Activated gamma-delta T cell (primary cell): Measurements from ENCODE around the gene OSTN.
"Not testable (repeated sequence)": the region's sequence is repeated elsewhere in the genome, so short reads cannot be mapped to it uniquely, and the experiment has no call there.

Experiments used
- DNase-seq: peaks from one replicate; lab custom pipeline; 2025; lab: John Stamatoyannopoulos, UW
- total RNA-seq, 2 donors: gene quantifications; one replicate each; lab custom pipeline; 2026; lab: John Stamatoyannopoulos, UW

OSTN gene, protein sequence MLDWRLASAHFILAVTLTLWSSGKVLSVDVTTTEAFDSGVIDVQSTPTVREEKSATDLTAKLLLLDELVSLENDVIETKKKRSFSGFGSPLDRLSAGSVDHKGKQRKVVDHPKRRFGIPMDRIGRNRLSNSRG
- total RNA-seq: 0 to 0.09 reads per million in 2 donors

DNA sequence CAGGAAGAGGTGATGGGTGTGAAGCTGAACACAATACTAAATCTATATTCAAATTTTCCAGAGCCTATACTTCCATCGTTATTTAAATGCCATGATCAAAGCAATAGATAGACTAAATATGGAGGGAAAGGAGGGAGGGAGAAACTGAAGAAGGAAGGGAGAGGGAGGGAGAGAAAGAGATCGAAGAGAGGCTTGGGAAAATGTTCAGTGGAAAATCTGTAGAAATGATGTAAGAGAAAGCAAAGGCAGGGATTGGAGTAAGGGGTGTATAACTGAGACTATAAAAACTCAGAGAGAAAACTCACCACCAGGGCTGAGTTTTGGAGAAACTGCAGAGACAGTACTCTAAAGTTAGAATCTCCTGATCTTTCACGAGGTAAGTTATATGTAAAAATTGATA, at the start of gene OSTN:
Gene OSTN (plus strand): TSS at position 310 of the 400 bp plus-strand sequence. CDS start 13,292 bp downstream, outside the sequence.
- DNase-seq: no peak

DNA sequence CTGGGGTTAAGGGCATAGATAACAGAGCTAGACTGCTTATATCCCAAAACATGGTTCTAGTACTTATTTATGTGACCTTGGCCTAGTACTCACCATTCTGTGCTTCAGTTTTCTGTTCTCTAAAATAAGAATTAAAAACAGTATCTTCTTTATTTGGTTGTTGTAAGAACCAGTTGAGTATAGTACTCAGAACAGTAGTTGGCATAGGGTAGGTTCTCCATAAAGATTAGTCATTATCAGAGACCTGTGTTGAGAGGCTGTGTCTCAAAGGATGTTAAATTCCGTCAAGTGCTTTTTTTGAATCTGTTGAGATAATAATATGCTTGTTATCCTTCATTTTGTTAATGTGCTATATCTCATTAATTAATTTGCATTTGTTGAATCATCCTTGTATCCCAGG, 47.4 kb upstream of the OSTN start:
- DNase-seq: no peak

DNA sequence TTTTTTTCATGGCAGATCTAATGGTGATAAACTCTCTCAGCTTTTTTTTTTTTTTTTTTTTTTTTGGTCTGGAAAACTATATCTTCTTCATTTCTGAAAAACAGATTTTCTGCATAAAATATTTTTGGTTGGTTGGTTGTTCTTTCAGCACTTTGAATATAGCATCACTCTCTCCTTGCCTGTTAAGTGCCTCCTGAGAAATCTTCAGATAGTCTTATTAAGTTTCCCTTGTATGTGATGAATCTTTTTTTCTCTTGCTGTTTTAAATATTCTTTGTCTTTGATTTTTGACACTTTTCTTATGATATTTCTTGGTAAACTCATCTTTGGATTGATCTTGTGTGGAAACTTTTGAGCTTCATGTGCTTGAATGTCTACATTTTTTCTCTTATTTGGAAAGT, 44.2 kb upstream of the OSTN start:
- no peak for DNase-seq

DNA sequence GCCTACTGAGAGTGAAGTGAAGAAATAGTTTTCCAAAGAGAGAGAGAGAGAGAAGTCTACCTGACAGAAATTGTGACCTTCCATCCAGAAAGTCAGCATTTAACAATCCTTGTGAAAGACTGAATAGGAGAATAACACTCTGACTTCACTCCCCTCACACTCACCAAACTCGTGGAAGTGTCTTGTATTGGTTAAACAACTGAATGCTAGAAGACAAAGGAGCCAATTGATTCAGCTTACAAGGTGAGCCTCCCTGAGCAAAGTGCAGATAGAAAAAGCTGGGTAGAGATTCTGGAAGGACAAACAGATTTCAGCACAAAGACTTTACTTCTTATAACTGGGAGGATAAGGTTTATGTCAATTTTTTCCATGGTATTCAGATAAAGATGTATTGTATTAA, 40.8 kb upstream of the OSTN start:
- DNase-seq: no peak

DNA sequence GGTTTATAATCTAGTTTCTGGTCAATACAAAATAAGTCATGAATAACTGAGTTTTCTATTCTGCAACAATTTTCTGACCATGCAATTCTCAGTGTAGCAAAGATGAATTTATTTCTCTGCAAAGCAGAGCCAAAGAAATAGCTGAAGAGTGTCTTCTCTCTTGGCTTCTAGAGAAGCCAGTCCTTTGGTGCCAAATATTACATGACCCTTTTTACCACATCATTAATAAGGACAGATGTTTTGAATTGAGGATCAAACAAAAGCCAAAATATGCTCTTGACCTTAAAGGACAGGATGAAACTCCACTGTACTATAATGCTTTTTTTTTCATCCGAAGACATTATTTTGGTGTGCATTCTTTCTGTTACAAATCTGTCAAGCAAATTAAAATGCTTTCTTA, 40.2 kb upstream of the OSTN start:
- DNase-seq: no peak

DNA sequence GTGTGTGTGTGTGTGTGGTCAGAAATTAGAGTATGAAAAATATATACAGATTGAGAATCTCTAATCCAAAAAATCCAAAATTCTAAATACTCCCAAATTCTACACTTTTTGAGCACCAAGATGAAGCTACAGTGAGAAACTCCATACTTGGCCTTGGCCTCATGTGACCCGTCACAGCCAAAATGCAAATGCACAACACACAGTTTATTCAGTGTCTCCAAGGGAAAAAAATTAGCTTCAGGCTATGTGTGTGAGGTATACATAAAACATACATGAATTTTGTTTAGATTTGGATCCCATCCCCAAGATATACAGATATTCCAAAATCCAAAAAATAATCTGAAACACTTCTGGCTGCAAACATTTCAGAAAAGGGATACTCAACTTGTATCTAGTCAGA, 33.2 kb upstream of the OSTN start:
- DNase-seq: no peak

DNA sequence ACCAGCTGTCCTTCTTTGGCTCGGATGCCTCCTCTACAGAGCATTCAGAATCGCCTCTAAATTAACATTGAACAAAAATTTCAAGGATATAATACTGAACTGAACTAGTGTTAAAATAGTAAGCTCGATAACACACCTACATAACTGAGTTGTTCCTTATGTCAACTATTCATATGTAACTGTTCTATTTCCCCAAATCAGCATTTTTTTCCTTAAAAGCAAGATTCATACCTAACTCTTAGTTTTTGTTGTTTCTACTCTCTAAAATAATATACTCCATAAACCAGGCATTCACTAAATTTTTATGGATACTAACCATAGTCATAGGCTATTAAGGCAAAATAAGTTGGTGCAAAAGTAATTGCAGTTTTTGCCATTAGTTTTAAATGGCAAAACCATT, 32.7 kb upstream of the OSTN start:
- DNase-seq: no peak

DNA sequence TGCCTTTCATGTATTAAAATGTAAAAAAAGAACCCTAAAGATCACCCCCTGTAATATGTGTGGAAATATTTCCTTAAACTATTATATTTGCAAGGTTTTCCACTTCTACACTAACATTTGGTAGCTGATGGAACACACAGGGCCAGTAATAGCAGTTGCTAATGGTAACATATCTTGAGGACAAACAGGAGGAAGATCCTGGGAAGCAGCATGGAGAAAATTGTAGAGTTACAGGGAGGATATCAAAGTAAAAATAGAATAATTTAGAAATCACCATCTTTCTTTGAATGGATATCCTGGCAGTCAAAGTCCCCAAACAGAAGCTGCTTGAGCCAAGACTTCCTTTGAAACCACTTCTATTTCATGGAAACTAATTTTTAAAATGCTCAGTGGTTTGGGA, 29.5 kb upstream of the OSTN start:
- DNase-seq: no peak

DNA sequence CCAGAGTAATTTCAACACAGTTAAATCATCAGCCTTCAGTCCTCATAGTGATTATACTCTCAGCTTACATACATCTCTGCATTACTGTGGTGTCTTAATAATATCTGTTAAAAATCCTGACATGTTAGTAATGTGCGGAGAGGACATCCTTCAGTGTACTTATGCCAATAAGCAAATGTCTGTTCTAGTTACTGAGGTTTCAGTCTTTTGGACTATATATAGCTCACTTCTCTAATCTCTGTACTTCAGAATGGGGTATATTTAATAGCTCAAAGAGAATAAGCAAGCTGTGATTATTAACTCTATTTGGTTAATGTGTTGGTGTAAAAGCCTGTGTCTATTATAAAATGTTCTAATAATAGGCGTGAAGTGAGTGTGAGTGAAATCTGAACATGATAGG, 28.9 kb upstream of the OSTN start:
- no peak for DNase-seq

DNA sequence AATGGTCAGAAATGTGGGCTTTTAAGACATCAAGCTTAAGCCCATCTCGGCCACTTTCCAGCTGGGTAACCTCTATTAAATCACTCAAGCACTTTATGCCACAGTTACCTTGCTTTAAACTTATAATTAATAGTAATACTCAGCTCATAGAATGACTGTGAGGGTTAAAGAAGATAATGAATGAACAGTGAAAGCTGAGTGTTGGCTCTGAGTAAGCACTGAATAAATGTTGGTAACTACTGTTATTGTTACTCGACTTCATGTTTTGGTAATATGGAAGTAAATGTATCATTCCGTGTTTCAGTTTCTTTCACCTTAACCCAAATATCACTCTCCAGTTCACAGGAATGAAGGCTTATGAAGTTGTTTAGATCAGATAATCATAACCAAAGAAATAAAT, 23.9 kb upstream of the OSTN start:
- no peak for DNase-seq

DNA sequence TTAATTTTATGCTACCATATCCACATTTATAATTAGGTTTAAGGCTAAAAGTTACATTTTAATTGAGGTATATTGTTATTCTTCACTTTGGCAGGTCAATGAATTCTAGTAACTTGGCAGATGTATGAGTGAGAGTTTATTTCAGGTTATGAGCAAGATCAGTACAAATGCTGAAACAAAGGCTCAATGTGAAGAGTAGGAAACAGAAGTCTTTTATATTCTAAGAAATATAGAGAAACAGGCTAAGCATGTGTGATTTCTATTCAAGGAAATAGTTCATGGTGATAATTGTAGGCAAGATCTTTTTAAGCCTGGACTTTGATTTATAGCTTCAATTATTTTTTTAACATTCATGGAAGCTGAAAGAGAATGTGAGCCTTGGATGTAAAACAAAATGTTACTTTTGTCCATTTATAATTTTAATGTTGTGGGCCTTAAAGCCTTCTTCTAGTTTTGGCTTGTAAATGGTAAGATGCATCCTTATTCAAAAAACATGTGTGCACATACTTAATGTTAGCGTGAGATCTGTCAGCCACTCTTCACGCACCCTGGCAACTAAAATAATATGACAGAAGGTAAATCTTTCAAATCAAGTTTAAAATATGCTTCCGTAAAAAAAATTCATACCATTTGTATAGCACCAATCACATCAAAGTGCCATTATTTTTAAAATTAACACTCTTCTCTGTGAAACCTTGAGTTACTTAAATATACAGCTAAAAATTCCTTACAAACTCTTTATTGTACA, 22.8 kb upstream of the OSTN start:
- DNase-seq: no peak

DNA sequence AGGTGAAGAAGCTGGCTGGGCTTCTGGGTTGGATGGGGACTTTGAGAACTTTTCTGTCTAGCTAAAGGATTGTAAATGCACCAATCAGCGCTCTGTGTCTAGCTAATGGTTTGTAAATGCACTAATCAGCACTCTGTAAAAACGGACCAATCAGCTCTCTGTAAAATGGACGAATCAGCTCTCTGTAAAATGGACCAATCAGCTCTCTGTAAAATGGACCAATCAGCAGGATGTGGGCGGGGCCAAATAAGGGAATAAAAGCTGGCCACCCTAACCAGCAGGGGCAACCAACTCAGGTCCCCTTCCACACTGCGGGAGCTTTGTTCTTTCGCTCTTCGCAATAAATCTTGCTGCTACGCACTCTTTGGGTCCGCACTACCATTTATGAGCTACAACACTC, 13.7 kb upstream of the OSTN start:
- DNase-seq: not testable (repeated sequence)

DNA sequence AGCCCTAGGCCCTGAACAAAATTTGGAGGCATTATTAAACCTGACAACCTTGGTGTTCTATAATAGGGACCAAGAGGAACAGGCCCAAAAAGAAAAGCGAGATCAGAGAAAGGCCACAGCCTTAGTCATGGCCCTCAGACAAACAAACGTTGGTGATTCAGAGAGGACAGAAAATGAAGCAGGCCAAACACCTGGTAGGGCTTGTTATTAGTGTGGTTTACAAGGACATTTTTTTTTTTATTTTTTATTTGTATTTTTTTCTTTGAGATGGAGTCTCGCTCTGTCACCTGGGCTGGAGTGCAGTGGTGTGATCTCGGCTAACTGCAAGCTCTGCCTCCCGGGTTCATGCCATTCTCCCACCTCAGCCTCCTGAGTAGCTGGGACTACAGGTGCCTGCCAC, 10.8 kb upstream of the OSTN start:
- DNase-seq: not testable (repeated sequence)

DNA sequence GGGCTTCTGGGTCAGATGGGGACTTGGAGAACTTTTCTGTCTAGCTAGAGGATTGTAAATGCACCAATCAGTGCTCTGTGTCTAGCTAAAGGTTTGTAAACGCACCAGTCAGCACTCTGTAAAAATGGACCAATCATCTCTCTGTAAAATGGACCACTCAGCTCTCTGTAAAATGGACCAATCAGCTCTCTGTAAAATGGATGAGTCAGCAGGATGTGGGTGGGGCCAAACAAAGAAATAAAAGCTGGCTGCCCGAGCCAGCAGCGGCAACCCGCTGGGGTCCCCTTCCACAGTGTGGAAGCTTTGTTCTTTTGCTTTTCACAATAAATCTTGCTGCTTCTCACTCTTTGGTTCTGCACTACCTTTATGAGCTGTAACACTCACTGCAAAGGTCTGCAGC, 6.8 kb upstream of the OSTN start:
- not testable (repeated sequence) for DNase-seq

DNA sequence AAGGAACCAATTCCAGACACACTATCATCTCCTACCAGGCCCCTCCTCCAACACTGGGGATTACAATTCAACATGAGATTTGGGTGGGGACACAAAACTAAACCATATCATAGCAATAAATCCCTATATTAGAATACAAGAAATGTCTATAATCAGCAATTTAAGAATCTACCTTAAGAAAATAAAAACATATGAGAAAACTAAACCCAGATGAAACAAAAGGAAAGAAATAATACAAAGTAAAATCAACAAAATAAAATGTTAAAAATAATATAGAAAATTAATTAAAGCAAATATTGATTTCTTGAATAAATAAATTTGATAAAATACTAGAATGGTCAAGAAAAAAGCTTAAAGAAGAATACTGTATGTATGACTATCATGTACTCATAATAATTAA, 6.1 kb upstream of the OSTN start:
- DNase-seq: no peak

DNA sequence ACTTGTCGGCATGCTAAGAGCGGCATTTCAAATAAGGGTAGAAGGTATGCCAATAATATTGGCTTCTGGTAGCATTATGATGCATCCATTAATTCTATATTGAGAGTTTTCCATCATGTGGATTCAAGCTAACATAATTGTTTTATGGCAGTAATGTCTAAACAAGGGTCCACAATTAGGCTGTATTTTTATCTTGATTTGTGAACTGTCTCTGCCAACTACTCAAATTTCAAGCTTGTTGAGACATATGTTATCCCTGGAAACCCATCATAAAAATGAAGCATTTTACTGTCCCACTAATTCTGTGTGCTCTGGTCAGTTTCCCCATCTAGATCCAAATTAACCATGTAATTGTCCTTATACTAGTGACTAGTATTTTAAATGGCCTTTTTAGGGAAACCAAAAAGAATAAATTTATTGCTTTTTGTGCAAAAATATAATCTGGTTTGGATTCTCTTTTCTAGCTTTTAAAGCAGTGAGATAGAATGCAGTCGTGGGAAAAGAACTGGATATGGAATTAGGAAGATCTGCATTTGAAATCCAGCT, 1.2 kb upstream of the OSTN start:
- no peak for DNase-seq

DNA sequence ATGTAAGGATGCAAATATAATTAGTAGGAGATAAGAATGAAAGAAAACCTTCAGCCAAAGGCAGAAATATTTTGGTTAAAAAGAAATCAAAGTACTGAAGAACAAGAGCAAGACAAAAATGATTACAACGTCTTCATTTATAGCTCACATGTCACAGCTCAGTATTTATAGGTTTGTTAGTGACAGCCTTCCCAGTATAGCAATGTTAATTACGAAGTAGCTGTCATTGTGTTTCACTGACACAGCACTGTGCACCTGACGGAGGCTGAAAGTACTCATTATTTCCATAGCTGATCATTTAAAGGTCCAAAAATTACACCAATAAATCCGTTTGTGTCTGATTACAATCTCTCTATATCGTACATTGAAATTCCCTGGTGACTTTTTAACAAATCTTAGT, 561 bp upstream of the OSTN start:
- DNase-seq: no peak

DNA sequence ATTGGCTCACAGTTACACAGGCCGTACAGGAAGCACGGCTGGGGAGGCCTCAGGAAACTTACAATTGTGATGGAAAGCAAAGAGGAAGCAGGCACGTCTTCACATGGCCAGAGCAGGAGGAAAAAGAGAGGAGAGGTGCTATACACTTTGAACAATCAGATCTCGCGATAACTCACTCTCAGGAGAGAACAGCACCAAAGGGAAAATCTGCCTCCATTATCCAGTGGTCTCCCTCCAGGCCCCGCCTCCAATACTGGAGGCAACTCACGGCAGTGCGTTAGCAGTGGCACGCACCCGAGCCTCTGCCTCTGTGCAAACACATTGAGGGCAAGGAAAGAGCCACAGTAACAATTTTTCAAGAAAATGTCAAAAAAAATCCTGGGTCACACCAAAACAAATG, 11.0 kb downstream of the OSTN start:
- DNase-seq: no peak

DNA sequence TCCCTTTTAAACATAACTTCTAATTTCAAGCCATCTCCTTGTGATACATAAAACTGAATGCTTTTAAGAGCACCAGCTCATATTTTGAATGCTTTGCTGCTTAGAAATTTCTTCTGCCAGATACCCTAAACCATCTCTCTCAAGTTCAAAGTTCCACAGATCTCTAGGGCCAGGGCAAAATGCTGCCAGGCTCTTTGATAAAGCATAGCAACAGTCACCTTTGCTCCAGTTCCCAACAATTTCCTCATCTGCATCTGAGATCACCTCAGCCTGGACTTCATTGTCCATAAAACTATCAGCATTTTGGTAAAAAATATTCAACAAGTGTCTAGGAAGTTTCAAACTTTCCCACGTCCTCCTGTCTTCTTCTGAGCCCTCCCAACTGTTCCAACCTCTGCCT, 17.5 kb downstream of the OSTN start:
- no peak for DNase-seq

DNA sequence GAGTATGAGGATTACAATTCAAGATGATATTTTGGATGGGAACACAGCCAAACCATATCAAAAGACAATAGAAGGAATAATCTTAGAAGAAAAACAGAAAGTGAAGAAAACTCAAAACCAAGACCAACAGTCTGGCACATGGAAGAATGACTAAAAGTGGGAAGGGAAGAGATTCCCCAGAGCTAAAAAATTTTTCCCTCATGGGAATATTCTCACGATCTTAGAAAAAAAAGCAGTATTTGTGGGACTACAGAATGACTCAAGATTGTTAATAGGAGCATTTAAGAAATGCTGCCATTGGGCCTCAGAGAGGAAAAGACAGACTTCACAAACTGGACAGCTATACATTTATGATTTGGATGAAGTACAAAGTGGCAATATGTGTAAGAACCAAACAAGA, 18.3 kb downstream of the OSTN start:
- DNase-seq: no peak

DNA sequence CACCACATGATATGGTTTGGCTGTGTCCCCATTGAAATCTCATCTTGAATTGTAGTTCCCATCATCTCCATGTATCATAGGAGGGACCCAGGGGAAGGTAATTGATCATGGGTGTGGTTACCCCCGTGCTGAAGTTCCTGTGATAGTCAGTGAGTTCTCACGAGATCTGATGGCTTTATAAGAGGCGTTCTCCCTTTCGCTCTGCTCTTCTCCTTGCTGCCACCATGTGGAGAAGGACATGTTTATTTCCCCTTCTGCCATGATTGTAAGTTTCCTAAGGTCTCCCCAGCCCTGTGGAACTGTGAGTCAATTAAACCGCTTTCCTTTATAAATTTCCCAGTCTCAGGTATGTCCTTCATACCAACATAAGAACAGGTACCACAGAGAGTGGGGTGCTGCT, 21.9 kb downstream of the OSTN start:
- no peak for DNase-seq

DNA sequence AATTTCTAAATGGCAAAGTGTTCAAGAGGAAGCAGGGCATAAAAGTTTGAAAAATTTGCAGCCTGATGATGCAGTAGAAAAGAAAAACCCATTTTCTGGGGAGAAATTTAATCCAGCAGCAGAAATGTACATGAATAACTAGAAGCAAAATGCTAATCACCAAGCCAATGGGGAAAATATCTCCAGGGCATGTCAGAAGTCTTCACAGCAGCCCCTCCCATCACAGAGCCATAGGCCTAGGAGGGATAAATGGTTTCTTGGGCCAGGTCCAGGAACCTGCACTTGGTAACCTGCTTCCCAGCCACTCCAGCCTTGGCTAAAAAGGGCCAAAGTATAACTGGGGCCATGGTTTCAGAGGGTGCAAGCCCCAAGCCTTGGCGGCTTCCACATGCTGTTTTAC, 22.6 kb downstream of the OSTN start:
- no peak for DNase-seq

DNA sequence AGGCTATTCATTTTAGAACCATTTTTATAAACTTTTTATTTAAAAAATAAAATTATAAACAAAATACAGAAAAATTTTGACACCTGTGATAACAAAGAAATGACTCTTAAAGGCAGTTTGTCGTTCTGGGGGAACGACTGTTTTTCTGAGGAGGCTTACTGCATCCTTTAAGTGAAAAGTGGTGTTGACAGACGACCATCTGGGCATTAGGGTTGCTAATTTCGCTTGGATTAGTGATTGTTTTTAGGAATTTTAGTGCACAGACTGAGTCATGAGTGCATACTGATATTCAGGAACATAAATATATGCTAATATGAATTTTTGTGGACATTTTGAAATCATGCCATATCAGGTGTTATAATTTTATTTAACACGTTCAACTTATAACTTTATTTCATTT, 28.5 kb downstream of the OSTN start:
- DNase-seq: no peak

DNA sequence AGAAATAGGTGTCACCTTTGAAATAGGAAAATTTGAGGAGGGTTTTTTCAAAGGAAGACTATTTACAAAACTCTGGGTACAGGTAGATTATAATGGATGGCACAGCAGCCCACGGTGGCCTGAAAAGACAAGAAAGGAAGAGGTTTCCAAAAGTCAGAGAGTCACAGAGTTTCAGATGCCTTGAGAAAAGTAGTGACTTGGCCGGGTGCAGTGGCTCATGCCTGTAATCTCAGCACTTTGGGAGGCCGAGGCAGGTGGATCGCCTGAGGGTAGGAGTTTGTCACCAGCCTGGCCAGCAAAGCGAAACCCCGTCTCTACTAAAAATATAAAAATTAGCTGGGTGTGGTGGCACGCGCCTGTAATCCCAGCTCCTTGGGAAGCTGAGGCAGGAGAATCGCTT, 35.2 kb downstream of the OSTN start:
- no peak for DNase-seq
